ENCODE results near the gene KIRREL3.

The KIRREL3 gene

DNA sequence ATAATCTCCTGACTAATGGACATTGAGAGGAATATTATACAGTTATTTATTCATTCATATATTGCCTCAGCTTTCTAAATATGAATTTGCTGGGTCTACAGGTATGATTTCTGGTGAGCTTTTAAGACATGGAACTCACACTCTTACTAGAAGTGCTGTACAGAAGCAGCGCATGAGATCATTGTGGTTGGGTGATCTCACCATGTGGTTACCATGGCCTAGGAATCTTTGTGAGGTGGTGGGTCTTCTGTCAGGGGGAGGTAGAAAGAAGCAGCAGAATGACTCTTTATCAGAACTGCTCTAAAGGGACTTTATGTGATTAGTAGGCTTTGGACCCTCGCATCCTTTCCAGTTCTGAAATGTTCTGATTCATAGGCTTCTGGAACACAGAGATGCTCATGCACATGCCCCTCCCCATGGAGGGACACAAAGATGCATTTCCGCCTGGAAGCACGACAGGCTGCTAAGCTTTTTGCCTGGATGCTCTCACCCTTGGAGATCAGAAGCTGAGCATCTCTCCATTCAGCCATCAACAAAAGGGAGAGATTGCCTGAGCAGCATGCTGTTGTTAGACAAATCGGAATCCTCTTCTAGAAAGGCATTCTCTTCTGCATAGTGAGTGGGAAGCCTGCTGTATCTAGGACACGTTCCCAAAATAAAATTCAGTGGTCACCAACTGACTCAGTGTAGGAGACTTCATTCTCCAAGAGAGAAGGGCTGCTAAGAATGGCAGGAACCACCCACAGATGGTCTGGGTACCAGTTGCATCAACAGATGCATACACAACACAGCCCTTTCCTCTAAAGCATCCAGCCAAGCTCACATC lies 51.3 kb downstream of the KIRREL3 start:
- no peak for DNase-seq

DNA sequence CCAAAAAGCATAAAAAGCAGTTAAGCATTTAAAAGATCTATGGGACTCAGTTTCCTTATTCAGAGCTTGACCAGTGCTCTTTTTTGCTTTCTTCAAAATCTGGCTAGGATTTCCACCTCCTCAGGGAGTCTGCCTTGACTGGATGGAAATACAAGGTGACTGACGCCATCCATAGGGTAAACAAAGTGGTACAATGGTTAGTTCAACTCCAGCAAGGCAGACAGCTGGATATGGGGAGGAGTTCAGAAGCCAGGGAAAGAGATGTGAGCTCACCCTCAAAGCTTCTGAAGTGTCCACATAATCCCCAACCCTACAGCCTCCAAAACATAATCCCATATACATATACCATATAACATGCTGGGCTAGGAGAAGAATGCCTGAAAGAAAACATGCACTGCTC lies 52.0 kb downstream of the KIRREL3 start:
- no peak for DNase-seq

DNA sequence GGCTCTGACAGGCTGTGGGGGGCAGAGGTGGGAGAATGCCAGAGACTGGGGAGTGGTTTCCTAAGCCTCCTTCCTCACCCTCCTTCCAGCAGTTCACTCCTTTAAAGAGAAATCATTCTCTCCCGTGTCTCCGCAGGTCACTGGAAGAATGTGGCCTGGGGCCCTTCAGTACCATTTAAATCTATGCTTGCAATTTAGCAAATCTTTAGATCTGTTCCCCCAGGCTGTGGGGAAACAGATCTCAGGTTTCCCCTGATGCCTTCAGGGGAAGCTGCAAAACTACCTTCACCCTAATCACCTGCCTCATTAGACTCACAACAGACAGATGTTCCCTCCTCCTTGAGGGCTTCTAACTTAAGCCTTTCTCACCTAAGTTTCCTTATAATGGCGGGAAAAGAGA lies 55.3 kb downstream of the KIRREL3 start:
- DNase-seq = no peak

DNA sequence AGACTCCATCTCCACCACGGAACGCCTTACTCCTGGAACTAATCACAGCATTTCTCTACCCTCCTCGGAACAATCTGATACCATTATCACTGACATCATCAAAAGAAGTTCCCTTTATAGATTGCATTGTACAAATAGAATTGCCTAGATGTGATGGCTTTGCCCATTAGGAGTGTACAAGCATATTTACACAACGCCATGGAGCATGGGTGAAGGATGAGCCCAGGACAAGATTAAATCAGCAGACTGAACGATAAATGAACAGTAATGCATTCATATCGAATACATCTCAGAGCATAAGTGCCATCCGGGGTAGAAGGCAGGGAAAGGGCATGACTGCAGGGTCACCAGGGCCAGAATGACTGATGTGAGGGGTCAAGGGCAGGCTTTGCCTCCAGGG lies 57.3 kb downstream of the KIRREL3 start:
- DNase-seq = no peak

DNA sequence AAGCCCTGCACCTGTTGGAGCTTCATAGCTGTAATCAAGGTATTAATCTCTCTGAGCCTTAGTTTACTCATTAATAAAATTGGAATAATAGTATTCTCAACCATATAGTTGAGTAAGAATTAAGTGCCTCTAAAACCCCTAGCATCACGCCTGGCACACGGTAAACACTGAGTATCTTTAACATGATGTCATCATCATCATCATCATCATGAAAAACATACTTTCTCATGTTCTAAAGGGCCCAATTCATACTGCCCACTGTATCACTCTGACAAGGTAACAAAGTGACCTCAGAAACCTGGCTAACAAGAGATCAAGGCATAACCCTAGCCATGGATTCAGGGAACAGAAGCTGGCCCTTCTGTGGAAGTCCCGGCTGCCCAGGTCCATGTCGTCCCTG lies 58.4 kb downstream of the KIRREL3 start:
- DNase-seq = no peak

DNA sequence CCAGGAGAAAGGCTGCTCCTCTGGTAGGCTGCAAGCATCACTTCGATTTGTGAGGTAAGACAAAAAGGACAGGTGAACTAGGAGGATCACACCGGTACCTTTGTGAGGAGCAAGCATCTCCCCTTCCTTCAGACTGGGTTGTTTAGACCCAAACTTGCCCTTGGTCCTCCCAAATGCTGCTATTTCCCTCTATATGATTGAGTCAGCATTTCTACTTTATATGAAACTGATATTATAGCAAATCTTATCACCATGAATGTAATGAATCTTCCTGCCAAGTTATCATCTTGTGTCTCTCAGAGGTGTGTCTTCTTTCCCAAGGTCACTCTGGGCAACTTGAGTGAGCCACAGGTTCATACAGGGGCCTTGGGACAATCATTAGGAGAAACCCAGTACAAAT lies 61.0 kb downstream of the KIRREL3 start:
- no peak for DNase-seq

DNA sequence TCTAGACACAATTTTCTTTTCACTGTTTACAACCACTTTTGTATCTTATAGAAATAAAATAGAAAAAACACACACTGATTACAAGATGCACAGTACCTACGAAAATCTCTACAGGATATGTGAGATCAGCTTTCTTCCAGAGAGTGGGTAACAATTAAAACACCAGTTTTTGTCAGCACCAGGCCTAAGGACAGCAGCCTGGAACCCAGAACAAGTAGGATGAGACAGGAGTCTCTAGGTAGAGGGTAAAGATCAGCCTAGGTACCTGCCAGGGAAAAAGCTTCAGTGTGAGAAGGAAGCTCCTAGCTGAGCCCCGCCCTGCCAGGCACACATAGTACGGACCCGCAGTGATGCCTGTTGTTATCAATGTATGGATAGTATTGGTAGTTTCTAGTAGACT lies 61.9 kb downstream of the KIRREL3 start:
- DNase-seq = no peak

DNA sequence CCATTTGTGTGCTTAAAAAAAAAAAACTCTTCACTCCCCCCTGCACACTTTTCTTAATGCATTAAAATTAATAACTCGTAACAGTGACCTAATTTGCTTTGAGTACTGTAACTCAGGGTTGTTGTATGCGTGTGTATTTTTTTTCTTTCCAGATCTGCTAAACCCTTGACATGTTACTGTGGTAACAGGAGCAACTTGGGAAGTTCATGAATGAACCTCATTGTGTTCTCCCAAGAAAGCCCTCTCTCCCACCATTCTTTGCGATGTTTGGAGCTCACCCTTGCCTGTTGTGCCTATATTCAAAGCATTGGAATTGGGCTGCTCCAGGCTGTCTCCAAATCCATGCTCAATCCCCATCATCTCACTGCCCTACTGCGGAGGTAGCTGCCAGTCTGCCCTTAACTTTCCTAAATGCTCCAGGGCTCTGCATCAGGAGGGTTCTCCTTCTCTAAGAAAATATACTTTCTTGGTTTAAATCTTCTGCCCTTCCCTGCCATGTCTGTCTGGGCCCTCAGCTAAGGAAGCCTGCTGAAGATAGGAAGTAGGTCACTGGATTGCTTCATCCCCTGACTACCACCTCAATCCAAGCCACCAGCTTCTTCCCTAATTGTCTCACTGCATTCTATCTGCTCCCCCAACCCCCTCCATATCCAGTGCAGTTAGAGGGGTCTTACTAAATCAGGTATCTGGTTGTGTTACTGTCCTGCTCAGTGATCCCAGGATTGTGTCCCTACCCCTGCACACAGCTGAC lies 70.3 kb downstream of the KIRREL3 start:
- no peak for DNase-seq

DNA sequence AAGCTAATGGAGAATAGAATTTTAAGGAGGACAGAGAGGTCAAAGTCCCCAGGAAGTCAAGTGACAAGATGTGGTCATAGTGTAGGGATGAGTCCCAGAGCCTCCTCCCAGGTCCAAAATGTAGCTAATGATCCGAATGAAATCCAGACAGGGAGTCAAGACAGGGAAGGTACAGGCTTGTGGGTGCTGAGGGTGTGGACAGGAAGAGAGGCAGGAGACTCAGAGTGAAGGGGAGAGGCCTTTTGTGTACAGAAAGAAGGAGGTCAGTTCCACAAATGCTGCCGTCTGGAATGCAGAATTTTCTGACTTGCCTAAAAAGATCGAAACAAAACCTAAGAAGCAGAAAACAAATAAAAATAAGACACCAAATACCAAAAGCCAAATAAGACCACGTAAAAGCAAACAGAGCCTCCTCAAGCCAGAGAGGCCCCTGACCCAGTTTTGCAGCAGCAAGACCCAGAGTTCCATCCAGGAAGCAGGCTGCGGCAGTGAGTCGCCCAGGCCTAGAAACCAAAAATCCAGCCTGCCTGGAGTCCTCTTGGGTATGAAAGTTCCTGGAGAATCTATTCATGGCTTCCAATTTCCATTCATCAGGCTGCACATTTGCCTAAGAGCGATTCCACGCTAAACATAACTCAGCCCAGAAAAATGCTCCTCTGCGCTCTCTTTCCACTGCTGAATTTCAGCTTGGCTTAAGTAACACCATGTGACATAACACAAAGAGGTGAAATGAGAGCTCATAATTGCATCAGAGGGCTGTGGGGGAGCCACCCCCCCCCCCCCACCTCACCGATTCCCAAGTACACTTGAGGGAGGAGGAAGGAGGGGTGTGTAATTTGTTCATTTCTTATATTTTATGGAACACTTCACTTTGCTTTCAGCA lies 71.2 kb downstream of the KIRREL3 start:
- DNase-seq = no peak

DNA sequence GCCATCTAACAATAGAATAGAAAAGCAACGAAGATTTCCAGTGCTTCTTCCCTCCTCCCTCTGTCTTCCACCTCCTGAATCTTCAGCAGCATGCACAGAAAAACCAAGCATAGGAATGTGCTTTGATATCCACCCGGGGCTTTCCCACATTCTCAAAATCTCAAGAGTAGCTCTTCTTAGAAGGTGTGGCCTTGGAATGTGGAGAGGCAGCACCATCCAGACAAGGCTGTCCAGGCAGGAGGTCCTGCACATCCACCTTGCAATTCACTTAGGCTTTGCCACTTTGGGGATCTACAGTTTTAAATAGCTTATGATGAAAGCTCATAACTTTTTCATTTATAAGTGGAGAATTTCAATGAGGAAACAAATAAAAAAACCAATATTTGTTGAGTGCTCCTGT lies 72.9 kb downstream of the KIRREL3 start:
- no peak for DNase-seq

DNA sequence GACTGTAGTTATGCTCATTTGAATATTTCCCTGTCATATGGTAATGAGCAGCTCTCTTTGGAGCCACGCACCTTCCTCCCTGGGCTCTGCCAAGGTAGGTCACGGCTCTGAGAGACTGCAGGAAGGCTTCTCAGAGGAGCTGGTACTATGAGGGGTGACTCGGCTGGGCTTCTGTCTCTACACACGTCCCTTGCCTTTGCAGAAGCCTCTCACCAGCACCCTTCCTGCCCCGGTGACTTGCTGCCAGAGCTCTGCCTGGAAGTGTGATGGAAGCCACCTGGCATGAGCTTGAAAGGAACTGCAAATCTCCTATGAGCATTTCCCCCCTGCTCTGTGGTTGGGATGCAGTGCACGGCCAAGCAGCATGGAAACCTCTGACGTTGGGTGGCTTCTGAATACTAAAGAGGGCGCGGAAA lies 74.2 kb downstream of the KIRREL3 start:
- no peak for DNase-seq

DNA sequence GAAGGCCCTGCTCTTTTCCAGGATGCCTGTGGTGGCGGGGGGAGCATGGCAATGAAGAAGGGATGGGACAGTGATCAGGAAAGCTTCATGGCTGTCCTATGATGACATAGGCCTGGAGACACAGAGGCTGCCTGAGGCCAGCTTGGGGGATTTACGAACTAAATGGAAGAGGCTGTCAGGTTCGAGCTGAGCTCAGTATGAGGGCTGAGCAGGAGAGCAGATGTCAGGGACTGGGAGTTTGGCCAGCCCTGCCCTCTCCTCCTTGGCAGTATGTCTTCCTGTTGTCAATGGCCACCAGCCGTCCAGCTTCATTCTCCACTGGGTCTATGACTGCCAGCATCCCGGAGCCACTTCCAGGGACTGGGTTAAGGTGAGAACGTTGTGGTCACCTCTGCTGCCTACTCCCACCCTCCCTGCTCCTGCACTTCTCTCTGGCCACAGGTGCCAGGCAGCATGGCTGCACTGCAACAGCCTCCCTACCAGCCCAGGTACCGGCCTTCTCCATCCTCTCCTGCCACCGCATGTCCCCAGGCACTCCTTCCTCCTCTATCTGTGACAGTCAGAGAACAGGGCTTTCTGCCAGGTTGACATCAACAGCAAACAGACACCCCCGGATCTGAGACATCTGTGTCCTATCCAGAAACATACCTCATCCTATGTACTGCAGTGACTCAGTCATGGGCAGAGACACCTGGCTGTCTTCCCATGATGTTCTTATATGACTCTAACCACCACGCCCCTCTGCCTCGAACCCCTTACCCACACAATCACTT lies 75.1 kb downstream of the KIRREL3 start:
- no peak for DNase-seq

DNA sequence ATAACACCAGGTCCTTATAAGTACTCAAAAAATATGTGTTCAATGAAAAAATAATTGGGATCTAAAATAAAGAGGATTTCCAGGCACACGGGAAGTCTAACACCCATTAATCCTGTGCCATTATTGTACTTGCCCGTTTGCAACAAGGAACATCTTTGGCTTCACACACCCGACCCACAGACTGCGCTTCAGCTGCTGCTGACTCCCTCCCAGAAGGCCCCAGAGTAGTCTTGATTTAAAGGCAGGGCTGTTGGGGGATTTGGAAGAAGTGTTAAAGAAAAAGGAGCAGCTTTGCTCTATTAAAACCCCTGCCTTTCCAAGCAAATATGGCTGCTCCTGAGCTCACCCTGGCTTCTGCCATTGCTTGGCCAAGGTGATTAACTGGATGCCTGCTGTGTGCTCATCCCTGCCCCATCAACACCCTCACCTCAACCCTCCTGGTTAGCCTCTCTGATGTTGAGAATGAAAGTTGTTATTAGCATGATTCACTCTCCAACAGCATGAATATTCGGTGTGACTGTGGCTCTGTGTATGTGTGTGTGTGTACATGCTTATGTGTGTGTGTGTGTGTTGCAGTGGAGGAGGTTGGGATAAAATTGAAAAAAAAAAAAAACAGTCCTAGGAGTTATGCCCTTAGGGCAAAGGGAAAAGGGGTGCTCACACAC lies 76.1 kb downstream of the KIRREL3 start:
- no peak for DNase-seq

DNA sequence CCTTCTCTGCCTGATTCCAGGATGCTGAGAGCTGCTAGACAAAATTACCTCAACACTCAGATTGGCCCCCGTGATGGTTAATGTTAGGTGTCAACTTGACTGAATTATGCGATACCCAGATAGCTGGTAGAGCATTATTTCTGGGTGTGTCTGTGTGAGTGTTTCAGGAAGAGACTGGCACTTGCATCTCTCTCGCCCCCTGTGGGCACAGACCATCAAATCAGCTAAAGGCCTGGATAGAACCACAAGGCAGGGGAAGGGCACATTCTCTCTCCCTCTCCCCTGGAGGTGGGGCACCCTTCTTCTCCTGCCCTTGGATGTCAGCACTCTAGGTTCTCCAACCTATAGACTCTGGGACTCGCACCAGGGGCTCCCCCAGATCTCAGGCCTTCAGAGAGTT lies 79.7 kb downstream of the KIRREL3 start:
- no peak for DNase-seq

DNA sequence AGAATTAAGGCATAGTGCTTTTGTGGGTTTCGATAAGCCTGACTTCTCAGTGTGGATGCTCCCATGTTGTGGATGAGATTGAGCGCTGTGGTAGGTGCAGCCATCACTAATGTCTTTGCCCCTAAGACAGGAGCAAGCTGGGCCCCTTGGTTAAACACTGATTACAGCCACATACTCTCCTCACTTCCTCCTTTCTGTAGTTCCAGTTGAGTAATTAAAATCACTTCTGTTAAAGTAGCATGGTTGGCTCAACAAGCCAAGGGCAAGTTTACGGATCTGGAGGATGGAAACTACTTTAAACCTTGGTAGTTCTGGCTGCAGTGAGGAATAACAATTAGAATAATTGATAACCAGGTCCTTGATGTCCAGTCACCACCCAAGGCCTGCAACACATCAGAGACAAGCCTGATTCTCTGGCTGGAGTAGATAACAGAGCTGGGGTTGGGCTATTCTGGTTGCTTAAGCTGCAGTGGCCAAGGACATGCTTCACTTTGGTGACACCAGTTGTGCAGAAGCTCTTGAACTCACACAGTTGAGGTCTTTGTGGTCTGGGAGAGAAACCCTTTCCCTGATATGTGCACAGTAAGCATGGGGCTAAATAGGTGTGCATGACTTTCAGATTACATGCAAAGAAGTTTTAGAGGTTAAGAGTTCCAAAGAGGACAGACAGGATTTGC lies 81.3 kb downstream of the KIRREL3 start:
- DNase-seq = no peak

DNA sequence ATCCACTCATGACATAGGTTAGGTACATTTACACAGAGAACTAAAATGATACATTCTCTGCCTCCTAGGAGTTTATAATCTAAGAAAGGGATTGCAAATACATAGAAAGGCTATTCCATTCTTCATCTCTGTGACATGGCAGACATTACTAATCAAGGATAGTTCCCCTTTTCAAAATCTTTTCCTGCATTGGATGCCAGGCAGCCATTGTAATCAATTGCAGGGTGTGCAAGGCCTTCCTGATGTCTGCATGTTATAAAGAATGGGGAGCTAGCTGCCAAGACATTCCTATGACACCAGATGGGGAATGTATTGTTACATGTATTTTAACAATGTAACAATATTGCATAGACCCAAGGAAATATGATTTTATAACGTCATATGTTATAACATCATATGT lies 82.0 kb downstream of the KIRREL3 start:
- DNase-seq = no peak

DNA sequence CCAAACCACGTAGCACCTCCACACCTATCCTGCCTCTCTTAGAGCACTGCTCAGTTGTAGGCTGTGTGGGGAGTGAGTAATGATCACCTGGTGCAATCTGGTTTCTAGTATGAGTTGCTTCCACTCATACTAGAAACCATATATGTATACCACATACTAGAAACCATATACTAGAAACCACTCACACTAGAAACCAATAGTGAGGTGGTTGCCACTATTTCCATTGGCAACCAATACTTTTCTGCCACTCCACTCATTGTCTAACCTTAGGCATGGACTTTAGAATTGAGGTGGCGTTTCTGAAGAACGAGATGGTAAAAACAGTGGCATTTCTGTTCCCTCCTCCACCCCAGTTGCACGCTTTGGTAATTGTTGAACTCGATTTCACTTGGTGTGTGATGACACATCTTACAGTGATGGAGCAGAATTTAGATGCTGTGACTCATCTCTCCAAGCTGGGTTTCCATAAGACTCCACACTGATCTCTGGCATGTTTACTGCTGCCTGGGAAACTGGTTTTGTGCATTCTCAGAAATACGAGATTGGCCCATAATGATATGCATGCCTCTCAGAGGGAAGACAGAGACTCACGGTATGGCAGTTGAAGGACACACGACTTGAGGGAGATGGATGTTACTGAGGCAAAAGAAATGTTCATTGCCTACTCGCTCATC lies 82.9 kb downstream of the KIRREL3 start:
- DNase-seq = no peak

DNA sequence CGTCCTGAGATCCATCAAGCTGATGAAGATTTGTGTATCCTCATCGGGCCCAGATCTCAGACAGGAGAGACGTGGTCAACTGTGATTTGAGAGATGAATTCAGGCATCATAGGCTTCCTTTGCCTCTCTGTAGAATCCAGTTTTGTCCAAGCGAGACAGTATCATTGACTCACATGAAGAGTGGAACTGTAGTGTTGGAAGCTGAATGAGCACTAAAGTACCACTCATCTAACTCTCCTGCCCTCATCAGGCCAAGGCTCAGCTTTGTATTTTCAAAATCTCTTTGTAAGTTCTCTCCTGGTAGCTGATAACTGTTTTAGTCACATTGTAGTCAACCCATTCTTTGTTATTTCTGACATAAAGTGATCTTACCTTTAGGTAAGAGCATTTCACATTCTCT lies 85.1 kb downstream of the KIRREL3 start:
- DNase-seq = no peak

DNA sequence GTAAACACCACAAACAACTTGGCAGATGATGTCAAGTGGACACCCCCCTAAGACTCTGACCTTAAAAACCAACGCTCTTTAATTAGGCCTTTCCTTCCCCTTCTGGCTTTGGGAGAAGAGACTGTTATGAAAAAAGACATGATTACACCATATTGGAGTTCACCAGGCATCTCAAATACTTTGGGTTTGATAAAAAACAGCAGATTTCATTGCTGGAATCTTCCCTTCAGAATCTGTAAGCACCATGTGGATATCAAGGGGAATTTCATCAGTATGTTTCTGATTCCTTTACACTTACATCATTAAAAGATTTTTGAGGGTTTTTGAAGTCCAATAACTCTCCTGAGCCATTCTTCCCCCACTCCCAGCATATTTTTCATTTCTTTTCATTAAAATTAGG lies 85.6 kb downstream of the KIRREL3 start:
- no peak for DNase-seq

DNA sequence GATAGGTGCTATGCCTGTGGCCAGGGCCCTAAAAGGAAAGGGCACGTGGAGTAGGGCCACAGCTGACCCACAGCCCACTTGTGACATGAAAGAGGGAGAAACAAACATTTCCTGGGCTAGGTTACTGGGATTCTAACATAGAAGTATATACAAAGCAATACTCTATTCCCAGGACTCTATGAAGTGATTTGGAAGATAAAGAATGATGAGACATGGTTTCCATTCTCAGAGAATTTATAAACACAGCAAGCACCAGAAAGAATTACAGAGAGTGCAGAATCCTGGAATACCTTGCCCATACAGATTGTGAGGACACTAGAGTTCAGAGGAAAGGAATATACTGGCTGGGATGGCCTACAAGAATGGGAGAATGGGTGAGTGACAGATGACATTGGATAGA lies 86.4 kb downstream of the KIRREL3 start:
- DNase-seq = no peak

DNA sequence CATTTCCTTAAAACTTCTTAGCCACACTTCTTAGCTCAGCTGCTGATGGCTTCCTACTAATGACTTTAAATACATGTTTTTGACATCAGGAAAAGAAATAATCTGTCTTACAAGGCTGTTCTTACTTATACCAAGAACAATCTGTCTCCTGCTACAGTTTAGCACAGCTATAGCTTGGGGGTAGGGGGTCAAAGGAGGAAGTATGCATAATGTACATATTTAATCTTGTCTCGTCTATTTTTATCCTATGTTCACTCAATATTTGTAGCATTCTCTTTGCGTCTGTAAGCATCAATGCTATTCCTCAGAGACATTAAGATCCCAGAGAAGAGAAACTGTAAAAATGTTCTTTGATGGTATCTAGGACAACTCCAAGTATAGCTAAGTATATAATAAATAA lies 96.0 kb downstream of the KIRREL3 start:
- no peak for DNase-seq

Measured in NCI-H774 (cell line).